Measurements from ENCODE around the gene CYGB.
"Not testable (repeated sequence)": the region's sequence is repeated elsewhere in the genome, so short reads cannot be mapped to it uniquely, and the experiment has no call there.

Gene CYGB

GRCh38 chr17:76515274-76515949 lies 22.1 kb downstream of the CYGB start:
- TF ChIP-seq, protein P1, sequence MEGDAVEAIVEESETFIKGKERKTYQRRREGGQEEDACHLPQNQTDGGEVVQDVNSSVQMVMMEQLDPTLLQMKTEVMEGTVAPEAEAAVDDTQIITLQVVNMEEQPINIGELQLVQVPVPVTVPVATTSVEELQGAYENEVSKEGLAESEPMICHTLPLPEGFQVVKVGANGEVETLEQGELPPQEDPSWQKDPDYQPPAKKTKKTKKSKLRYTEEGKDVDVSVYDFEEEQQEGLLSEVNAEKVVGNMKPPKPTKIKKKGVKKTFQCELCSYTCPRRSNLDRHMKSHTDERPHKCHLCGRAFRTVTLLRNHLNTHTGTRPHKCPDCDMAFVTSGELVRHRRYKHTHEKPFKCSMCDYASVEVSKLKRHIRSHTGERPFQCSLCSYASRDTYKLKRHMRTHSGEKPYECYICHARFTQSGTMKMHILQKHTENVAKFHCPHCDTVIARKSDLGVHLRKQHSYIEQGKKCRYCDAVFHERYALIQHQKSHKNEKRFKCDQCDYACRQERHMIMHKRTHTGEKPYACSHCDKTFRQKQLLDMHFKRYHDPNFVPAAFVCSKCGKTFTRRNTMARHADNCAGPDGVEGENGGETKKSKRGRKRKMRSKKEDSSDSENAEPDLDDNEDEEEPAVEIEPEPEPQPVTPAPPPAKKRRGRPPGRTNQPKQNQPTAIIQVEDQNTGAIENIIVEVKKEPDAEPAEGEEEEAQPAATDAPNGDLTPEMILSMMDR (conservative IDR thresholded peaks at IDR 0.05; ENCODE audit: low read length), result no peak
- peak overlapping the region; percentile 48 for H3K4me3 ChIP-seq (ENCODE audit: low read length)
- DNase-seq (ENCODE audit: low read depth), result peak; percentile 100

- not testable (repeated sequence) for DNase-seq (ENCODE audit: low read depth); H3K4me3 ChIP-seq (ENCODE audit: low read length)
These were observed 23.2 kb downstream of the CYGB start for GRCh38 chr17:76514355-76514754.

DNA sequence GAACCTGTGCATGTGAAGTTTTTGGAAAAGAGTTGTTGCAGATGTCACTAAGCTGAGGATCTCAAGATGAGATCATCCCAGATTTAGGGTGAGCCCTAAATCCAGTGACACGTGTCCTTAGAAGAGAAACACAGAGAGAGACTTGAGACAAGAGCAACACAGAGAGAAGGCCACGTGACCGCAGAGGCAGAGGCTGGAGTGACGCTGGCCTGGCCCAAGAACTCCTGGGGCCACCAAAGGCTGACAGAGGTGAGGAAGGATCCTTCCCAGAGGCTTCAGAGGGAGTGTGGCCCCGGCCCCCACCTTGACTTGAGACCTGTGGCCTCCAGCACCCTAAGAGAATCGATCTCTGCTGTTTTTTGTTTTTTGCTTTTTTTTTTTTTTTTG lies 24.2 kb downstream of the CYGB start:
- no peak overlapping the region for H3K4me3 ChIP-seq (ENCODE audit: low read length)
- TF ChIP-seq, protein P1 (conservative IDR thresholded peaks at IDR 0.05; ENCODE audit: low read length), result no peak
- DNase-seq (ENCODE audit: low read depth), result no peak

DNA sequence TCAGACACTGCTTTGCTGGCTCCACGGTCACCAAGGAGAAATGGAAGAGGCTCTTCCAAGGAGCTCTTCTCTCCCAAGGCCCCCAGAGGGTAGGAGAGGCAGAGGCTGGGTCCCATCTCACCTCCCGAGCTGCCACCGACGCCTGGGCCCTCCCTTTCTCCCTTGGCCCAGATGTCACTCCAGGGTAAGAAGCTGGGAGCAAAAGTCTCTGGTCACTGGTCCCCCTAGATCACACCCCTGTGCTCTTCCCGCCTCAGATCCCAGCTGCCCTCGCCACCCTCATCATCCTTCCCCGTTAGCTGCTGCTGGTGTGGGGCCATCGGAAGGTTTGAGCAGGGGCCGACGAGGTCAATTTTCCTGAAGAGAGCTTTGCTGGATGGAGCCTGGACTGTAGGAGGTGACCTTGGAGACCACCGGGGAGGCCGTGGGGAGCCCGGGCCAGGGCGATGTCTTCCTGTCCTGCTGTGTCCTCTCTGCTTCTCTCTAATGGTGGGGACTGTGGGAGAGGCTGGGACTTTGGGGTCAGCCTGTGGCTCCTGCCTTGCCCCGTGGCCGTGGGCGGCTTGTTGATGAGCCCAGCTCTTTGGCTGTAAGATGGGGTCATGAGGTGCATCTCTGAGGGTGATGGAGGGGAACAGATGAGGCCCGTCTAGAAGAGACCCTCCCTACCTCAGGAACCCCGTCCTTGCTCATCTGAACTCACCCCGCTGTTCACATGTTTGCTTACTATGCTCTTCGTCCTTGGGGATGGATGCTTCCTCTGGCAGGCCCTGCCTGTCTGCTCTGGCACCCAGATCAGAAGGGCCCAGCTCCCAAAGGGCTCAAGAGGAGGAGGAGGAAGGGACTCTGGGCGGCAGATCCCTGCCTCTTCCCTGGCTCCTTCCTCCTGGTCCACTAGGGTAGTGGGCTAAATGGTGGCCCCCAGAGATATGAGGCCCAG lies 24.9 kb downstream of the CYGB start:
- TF ChIP-seq, protein P1 (conservative IDR thresholded peaks at IDR 0.05; ENCODE audit: low read length), result no peak
- no peak for DNase-seq (ENCODE audit: low read depth)
- H3K4me3 ChIP-seq (ENCODE audit: low read length), result no peak overlapping the region

DNA sequence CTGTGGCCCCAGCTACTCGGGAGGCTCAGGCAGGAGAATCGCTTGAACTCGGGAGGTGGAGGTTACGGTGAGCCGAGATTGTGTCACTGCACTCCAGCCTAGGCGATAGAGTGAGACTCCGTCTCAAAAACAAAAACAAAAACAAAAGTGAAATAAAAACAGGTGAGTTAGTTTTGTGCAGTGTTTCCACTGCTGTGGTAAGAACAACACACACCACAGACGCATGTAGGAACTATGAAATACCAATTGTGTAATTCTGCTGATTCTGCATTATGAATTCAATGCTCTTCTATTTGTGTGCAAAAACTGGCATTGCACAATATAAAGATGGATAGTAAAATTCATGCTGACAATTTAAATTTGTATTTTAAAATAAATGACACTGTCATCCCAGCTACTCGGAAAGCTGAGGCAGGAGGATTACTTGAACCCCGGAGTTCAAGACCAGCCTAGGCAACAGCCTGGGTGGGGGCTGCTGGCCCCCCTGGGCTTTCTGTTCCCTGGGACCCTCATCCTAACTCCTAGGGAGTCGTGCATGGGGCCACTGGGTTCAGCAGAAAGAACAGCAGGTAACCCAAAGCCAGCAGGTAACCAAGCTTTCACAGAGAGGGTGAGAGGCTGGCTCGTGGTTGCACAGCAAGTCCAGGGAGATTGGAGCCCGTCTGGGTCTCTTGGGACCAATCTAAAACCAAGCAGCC lies 25.7 kb downstream of the CYGB start:
- H3K4me3 ChIP-seq (ENCODE audit: low read length), result no peak overlapping the region
- TF ChIP-seq, protein P1 (conservative IDR thresholded peaks at IDR 0.05; ENCODE audit: low read length), result no peak
- peak; percentile 40 for DNase-seq (ENCODE audit: low read depth)

DNA sequence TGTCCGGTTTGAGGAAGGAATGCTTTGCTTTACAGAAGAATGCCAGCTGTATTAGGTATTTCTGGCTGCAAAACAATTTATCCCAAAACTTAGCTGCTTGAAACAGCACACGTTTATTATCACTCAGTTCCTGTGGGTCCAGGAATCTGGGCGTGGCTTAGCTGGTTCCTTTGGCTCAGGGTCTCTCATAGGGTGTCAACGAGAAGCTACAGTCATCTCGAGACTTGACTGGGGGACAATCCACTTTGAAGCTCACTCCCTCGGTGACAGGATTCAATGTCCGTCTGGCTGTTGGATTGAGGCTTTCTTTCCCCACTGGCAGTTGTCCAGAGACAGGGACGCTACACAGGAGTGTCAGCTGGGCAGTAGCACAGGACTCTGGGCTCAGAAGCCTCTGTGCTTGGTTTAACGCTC lies 26.7 kb downstream of the CYGB start:
- H3K4me3 ChIP-seq (ENCODE audit: low read length), result no peak overlapping the region
- TF ChIP-seq, protein P1 (conservative IDR thresholded peaks at IDR 0.05; ENCODE audit: low read length), result no peak
- peak; percentile 67 for DNase-seq (ENCODE audit: low read depth)

DNA sequence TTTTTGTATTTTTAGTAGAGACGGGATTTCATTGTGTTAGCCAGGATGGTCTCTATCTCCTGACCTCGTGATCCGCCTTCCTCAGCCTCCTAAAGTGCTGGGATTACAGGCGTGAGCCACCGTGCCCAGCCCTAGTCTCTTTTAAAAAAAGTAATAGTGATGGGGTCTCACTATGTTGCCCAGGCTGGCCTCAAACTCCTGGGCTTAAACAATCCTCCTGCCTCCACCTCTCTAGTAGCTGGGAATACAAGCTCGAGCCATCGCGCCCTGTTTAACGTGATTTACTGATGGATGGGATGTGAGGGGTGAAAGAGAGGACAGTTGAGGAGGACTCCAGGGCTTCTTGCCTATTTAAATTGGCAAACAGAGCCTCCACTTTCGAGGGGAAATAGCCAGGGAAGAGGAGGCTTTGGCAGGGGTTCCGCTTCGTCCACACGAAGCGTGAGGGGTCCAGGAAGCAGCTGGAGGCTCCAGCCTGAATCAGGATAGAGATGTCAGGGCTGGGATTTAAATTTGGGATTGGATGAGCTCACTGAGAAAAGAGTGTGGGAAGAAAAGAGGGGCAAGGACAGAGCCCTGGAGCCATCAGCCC lies 28.9 kb downstream of the CYGB start:
- DNase-seq (ENCODE audit: low read depth); H3K4me3 ChIP-seq (ENCODE audit: low read length): not testable (repeated sequence)
